EL (cell line): ENCODE data around the gene NOC2L.

ENCODE experiments used
- DNase-seq: peaks from one replicate; pipeline ENCODE4 v3.0.0-alpha.2; 2016

Gene NOC2L

DNA sequence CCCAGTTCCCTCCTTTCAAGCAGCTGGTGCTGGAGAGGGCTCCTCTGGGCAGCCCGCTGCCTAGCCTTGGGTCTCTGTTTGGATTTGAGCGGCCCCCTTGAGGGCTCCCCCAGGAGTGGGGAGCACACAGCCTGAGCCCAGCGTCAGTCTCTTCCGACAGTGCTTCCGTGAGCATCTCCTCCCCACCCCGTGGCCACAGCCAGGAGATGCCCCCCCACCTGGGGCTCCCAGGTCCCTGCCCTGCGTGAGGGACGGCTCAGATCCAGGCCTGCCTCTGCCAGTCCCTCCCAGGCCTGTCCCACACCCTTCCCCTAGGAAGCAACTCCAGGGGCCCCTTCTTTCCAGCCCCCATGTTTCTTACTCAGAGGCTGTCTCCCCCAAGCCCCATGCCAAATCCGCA, 31.8 kb downstream of the NOC2L start:
- no peak for DNase-seq

GRCh38 chr1:925561-926421, 33.3 kb downstream of the NOC2L start:
- peak; percentile 60 for DNase-seq

- DNase-seq: peak; percentile 60
These were observed 34.1 kb downstream of the NOC2L start for GRCh38 chr1:924656-925560.

- no peak for DNase-seq
These were observed 34.9 kb downstream of the NOC2L start for GRCh38 chr1:923991-924655.

DNA sequence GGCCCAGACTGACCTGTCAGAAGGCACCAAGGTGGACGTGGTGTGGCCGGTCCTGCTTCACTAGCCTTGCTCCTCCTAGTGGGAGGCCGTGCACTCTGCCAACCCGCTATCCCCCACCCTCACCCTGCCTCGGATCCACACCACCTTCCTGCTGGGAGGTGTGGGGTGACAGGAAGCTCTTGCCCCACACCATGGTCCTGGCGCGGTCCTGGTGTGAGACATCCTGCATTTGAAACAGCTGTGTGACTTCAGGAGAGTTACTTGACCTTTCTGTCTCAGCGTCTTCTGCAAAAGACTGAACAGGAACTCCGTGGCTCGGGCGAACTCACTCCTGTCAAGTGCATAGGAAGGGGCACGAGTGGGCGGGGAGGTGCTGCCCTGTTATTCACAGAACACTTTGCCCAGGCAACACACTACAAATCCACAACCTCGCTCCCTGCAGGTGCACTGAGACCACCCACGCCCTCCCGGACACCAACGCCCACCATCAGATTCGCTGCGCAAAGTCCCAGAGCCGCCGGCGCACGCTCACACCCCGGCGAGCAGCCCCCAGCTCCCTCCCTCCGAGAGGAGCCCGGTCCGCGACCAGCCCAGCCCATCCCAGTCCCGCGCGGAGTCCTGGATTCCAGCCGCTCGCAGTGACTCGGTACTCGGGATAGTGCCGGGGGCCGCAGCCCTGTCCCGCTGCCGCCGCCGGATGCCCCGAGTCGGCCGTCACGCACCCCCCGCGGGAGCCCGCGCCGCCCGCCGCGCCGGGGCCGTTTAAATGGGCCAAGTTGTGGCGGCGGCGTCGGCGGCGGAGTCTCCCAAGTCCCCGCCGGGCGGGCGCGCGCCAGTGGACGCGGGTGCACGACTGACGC, 35.7 kb downstream of the NOC2L start, which contains the start of gene SAMD11:
Gene SAMD11, plus strand, starts transcription at position 793 of the 860 bp plus-strand sequence. CDS start 509 bp downstream, outside the sequence.
- peak; percentile 82 for DNase-seq

DNA sequence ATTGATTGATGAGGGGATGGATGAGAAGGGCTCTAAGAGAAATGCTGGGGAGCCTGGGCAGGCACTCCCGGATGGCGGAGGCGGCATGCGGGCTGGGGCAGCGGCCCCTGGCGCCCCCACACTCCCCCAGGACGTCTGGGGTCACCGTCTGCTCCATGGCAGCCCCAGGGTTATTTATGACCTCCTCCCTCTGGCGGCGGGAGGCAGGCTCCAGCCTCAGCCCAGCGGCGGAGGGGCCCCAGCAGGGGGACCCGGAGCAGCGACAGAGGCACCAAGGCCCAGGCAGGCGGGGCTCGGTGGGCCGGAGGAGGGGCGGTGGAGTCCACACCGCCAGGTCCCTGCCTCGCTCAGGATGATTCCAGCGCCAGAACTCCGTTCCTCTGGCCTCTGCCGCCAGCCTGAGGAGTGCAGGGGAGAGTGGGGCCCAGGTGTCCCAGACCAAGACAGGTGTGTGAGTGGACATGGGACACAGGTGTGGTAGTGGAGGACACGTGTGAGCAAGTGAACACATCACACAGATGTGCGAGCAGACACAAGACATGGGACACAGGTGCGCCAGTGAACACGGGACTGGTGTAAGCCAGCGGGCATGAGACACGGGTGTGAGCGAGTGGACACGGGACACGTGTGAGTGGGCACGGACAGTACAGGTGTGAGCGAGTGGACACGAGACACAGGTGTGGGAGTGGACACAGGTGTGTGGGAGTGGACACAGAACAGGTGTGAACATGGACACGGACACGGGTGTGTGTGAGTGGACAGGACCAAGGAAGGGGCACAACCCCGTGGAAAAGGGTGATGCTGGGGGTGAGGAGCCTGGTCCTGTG, 37.8 kb downstream of the NOC2L start:
- DNase-seq: peak; percentile 80

DNA sequence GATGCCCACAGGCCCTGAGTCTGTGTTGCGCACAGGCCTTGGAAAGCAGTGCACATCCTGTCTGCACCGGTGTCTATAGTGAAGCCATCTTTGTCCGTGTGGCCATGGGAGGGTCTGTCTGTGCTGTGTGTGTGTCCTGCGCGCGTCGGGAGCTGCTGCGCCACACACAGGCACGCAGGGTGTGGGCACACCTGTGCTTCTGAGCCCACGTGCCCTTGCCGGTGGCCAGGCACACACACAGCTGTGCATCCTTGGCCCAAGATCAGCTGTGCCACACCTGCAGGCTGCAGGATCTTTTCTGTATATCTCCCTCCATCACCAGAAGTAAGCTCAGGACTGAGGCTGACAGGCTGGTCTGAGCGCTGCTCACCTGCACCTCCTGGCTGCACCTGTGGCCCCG, 38.5 kb downstream of the NOC2L start:
- no peak for DNase-seq

DNA sequence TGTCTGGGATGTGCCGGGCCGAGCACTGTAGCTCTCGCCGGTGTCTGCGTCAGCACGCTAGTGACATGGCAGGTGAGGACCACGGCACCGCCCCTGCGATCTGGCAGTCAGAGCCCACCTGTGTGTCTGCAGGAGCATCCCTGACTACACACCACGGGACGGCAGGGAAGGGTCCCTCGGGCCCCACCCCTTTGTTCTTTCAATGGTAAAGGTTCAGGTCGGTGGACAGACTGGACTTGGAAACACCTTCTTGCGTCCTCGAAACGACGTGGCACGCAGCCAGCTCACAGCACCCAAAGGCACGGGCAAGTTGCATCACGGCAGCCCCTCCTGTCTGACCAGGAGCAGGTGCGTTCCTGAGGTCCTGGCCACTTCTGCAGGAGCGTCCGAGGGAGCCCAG, 39.0 kb downstream of the NOC2L start:
- DNase-seq: no peak

DNA sequence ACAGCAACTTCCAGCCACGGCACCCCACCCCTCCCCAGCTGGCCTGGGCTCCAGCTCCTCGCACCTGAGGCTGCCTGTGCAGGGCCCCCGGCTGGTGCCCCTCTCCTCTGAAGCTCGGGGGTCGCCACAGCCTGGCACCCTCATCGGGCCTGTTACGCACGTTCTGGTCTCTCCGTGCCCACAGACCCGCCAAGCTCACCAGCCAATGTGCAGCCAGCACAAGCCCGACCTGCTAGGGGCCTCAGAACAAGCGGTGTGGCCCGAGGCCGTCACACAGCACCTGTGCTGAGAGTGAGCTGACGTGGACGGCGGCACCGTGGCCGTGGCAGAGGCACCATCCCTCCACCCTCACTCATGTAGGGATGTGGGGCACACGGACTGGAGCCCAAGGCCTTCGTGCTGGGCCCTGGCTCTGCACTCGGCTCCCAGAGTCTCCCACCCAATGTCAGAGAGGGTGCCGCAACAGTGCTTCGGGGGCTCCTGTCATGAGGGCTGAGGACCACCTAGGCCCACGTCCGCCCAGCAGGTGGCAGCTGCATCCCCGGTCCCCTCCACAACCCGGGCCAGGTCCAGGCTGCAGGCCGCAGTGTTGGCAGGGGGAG, 39.7 kb downstream of the NOC2L start:
- no peak for DNase-seq

DNA sequence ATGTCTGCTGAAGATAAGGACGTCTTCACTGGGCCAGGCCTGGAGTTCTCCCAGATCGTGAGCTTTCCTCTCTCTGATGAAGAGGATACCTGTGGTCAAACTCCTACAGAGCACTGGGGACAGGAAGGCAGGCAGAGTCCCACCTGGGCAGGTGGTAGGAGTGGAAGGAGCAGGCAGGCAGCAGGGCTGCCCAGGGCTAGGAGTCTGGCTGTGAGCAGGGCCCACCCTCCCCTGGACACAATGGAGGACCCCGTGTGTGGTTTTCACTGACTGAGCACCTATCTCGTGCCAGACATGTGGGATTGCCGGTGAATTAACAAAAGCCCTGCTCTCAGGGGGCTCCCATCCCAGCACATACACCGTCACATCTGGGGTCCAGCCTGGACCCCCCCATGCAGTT, 40.2 kb downstream of the NOC2L start:
- DNase-seq: no peak

DNA sequence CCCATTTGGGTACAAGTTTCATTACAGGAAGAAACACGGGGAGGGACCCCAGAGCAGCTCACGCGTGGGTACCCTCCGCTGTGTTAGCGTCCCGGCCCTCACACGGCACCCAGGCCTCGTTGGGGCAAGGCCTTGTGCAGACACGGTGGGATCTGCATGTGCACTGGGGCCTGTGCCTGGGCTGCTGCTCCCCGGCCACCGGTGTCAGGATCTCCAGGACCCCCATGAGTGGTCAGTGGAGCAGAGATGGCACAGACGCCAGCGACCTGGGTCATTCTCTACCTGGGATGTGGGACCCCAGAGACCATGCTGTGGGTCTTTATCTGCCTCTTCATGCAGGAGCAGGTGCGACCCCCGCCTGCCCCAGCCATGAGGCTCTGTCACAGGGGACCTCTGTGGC, 40.7 kb downstream of the NOC2L start:
- DNase-seq: no peak

- no peak for DNase-seq
These were observed 41.5 kb downstream of the NOC2L start for GRCh38 chr1:917466-918091.

DNA sequence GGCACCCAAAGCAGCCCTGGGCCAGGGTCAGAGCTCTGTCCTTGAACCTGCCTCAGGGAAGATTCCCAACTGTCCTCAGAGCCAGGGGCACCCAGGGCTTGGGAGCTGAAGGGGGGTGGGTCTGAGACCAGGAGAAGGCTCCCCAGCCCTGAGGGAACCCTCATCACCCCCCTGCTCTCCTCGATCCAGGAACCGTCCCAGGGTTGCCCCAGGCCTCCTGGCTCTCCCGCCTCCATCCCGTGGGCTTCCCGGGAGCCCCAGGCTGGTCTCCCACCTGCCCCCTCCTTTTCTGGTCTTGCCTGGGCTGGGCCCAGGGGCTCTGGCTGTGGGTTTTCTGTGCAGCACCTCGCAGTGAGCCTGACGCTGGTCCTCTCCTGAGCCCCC, 42.0 kb downstream of the NOC2L start:
- no peak for DNase-seq

- no peak for DNase-seq
These were observed 42.6 kb downstream of the NOC2L start for GRCh38 chr1:916173-917075.

DNA sequence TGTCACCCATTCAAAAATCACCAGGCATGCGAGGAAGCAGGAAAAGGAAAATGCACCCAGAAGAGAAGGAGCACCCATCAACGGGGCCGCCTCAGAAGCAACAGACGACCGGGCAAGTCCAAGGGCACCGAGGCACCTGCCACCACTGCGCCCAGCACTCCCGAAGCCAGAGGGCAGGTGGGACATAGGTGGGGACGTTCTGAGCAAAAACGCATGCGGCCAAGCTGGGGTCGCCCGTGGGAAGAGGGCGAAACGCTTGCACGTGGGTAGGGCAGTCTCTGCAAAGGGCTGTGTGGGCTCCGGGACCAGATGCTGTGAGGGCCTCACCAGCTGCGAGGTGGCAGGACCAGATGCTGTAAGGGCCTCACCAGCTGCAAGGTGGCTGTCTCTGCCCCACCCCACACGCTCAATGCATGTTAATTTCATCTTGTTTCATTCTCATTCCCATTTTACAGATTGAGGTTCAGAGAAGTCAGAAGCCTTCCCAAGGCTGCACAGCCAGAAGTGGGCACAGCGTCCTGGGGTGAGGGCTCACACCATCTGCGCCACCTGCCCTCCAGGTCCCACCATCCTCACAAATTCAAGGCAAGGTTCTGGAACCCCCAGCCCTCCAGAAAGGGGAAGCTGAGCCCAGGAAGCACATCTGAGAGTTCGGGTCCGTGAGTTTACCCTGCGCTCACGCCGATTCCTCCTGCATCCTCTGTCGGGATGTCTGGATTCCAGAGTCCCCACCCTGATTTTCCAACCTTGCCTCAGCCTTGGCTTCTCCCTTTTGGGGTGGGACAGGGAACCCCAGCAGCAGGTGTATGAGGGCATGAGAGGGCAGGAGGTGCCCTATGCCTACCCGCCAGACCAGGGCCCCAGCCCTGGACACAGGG, 43.5 kb downstream of the NOC2L start:
- no peak for DNase-seq

DNA sequence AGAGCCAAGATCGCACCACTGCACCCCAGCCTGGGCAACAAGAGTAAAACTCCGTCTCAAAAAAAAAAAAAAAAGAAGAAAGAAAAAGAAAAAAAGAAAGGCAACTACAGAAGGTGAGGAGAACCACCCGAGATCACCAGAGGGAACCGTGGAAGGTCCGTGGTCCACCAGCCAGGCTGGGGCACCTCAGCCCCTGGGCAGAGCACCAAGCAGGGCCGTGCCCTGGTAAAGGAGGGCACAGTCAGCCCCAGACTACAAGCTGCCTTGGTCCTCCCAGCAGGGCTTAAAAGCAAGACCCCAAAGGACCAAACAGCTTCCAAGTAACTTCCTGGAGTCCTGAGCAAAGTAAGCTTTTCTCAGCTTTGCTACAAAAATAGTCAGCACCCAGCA, 44.2 kb downstream of the NOC2L start:
- DNase-seq: no peak

GRCh38 chr1:914131-914890, 44.7 kb downstream of the NOC2L start:
- DNase-seq: no peak
